ENCODE measurements around the gene SFXN2. TPM values are rescaled to one million over a fixed set of nuclear protein-coding genes. Genes with fewer than 3 reads are reported as not detected.
"Not testable (repeated sequence)": the region's sequence is repeated elsewhere in the genome, so short reads cannot be mapped to it uniquely, and the experiment has no call there.

Gene SFXN2
- total and polyA plus RNA-seq, 4 donors, result 6.9 to 14.6 (median 8.9) TPM

DNA sequence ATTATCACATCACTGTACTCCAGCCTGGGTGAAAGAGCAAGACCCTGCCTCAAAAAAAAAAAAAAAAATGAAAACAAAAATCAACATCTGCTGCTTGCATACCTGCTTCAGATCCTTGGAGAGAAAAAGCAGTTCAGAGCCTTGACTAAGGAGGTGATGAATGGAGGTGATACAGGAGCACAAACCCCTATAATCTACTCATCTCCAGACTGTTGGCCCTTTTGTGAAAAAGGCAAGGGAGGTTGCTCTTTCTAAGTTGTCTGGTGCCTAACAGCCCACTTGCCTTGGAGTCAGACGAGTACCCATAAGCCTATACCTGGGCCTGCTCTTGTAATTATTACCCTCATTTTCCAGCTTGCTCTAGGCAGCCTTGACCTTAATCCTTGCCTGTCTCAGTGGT is 1.4 kb downstream of the SFXN2 start:
- H3K4me3 ChIP-seq (ENCODE audit: low read depth, low read length), result no peak overlapping the region
- H3K4me1 ChIP-seq (ENCODE audit: control insufficient read depth, insufficient read depth, low read length), result peaks cover 23% of the 10 kb centered on the region
- 89% methylated on average over 1 of the region's 1 CpG for WGBS (ENCODE audit: insufficient coverage)
- DNase-seq (ENCODE audit: low read depth in 4 of 6, low spot score in 6 of 6), result no peak
- H3K9me3 ChIP-seq (ENCODE audit: control insufficient read depth, insufficient read depth, low read length), result no peaks in the 10 kb centered on the region
- no peaks in the 10 kb centered on the region for H3K27me3 ChIP-seq (ENCODE audit: control insufficient read depth, insufficient read depth, low read length)
- no peak overlapping the region for H3K27ac ChIP-seq (ENCODE audit: low read depth, low read length)
- peaks cover 6% of the 10 kb centered on the region for H3K36me3 ChIP-seq (ENCODE audit: control insufficient read depth, insufficient read depth, low read length)

- WGBS (ENCODE audit: insufficient coverage), result 84% methylated on average over 7 of the region's 18 CpGs
Observed at GRCh38 chr10:102716900-102717565, 2.6 kb downstream of the SFXN2 start.

GRCh38 chr10:102718220-102718619 is 3.8 kb downstream of the SFXN2 start:
- Histone ChIP-seq H3K36me3 (ENCODE audit: control insufficient read depth, insufficient read depth, low read length) (peaks cover 9% of the 10 kb centered on the region), H3K27me3 (ENCODE audit: control insufficient read depth, insufficient read depth, low read length) (no peaks in the 10 kb centered on the region), H3K4me1 (ENCODE audit: control insufficient read depth, insufficient read depth, low read length) (peaks cover 25% of the 10 kb centered on the region), H3K27ac (ENCODE audit: low read depth, low read length) (peak overlapping the region; percentile 73), H3K4me3 (ENCODE audit: low read depth, low read length) (no peak overlapping the region), H3K9me3 (ENCODE audit: control insufficient read depth, insufficient read depth, low read length) (no peaks in the 10 kb centered on the region)
- WGBS (ENCODE audit: insufficient coverage), result 21% methylated on average over 3 of the region's 3 CpGs
- peak in 4 of 6 donors; percentile 20 to 72 (median 52) for DNase-seq (ENCODE audit: low read depth in 4 of 6, low spot score in 6 of 6)

More at GRCh38 chr10:102716900-102717565, 2.6 kb downstream of the SFXN2 start:
- DNase-seq (ENCODE audit: low read depth in 4 of 6, low spot score in 6 of 6); H3K36me3 ChIP-seq (ENCODE audit: control insufficient read depth, insufficient read depth, low read length); H3K4me3 ChIP-seq (ENCODE audit: low read depth, low read length); H3K27ac ChIP-seq (ENCODE audit: low read depth, low read length); H3K9me3 ChIP-seq (ENCODE audit: control insufficient read depth, insufficient read depth, low read length); H3K27me3 ChIP-seq (ENCODE audit: control insufficient read depth, insufficient read depth, low read length): not testable (repeated sequence)
- peaks cover 25% of the 10 kb centered on the region for H3K4me1 ChIP-seq (ENCODE audit: control insufficient read depth, insufficient read depth, low read length)

DNA sequence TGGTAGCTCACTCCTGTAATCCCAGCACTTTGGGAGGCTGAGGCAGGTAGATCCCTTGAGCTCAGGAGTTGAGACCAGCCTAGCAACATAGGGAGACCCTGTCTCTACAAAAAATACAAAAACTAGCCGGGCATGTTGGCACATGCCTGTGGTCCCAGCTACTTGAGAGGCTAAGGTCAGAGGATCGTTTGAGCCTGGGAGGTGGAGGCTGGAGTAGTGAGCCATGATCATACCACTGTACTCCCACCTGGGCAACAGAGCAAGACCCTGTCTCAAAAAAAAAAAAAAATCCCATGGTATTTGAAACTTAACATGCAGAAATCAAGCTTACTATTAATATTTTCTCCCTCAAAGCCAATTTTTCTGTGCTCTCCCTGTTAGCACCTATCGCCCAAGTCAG is 5.9 kb downstream of the SFXN2 start:
- Histone ChIP-seq H3K4me3 (ENCODE audit: low read depth, low read length) (no peak overlapping the region), H3K27ac (ENCODE audit: low read depth, low read length) (no peak overlapping the region), H3K36me3 (ENCODE audit: control insufficient read depth, insufficient read depth, low read length) (peaks cover 10% of the 10 kb centered on the region), H3K9me3 (ENCODE audit: control insufficient read depth, insufficient read depth, low read length) (no peaks in the 10 kb centered on the region), H3K4me1 (ENCODE audit: control insufficient read depth, insufficient read depth, low read length) (peaks cover 17% of the 10 kb centered on the region), H3K27me3 (ENCODE audit: control insufficient read depth, insufficient read depth, low read length) (no peaks in the 10 kb centered on the region)
- no CpG with 5 or more reads among the region's 3 CpGs for WGBS (ENCODE audit: insufficient coverage)
- no peak for DNase-seq (ENCODE audit: low read depth in 4 of 6, low spot score in 6 of 6)

DNA sequence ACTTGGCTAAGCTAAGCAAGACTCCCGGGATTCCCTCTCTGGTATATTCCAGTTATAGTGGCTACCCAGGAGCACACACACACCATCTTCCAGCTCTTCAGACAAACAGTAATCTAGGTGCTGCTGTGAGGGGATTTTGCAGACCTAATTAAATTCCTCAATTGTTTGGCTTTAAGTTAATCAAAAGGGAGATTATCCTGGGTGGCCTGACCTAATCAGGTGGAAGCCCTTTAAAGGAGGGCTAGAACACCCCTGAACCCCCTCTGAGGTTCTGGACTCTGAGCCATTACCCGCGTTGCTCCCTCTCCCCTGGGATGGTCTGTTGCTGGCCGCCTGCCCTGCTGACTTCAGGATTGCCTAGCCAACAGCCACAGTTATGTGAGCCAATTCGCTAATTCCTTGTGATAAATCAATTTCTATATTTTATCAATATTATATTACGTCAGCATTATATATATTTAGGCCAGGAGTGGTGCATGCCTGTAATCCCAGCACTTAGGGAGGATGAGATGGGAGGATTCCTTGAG is 6.4 kb downstream of the SFXN2 start:
- DNase-seq (ENCODE audit: low read depth in 4 of 6, low spot score in 6 of 6), result no peak
- Histone ChIP-seq H3K27me3 (ENCODE audit: control insufficient read depth, insufficient read depth, low read length) (no peaks in the 10 kb centered on the region), H3K36me3 (ENCODE audit: control insufficient read depth, insufficient read depth, low read length) (peaks cover 11% of the 10 kb centered on the region), H3K4me3 (ENCODE audit: low read depth, low read length) (no peak overlapping the region), H3K9me3 (ENCODE audit: control insufficient read depth, insufficient read depth, low read length) (no peaks in the 10 kb centered on the region), H3K4me1 (ENCODE audit: control insufficient read depth, insufficient read depth, low read length) (peaks cover 12% of the 10 kb centered on the region), H3K27ac (ENCODE audit: low read depth, low read length) (no peak overlapping the region)
- no CpG with 5 or more reads among the region's 6 CpGs for WGBS (ENCODE audit: insufficient coverage)

DNA sequence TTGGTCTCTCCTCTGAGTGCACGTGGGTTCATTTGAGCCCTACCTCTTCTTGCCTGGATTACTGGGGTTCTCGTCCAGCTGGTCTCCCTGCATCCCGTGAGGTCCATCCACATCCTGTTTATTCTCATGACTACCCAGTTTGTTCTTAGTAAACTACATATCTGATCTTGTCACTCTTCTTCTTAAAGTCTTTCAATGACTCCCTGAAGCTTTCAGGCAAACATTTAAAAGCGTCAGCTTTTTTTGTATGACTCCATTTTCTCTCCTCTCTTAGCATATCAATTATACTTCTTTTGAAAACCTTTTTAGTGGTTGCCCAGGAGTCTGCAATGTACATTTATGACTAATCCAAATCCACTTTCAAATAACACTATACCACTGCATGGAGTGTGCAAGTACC is 7.5 kb downstream of the SFXN2 start:
- peaks cover 12% of the 10 kb centered on the region for H3K4me1 ChIP-seq (ENCODE audit: control insufficient read depth, insufficient read depth, low read length)
- no peak overlapping the region for H3K4me3 ChIP-seq (ENCODE audit: low read depth, low read length)
- no peaks in the 10 kb centered on the region for H3K9me3 ChIP-seq (ENCODE audit: control insufficient read depth, insufficient read depth, low read length)
- WGBS (ENCODE audit: insufficient coverage), result 75% methylated on average over 3 of the region's 4 CpGs
- H3K27ac ChIP-seq (ENCODE audit: low read depth, low read length), result no peak overlapping the region
- DNase-seq (ENCODE audit: low read depth in 4 of 6, low spot score in 6 of 6), result no peak
- H3K36me3 ChIP-seq (ENCODE audit: control insufficient read depth, insufficient read depth, low read length), result peaks cover 21% of the 10 kb centered on the region
- no peaks in the 10 kb centered on the region for H3K27me3 ChIP-seq (ENCODE audit: control insufficient read depth, insufficient read depth, low read length)

GRCh38 chr10:102723989-102724388 is 9.6 kb downstream of the SFXN2 start:
- 90% methylated on average over 1 of the region's 4 CpGs for WGBS (ENCODE audit: insufficient coverage)
- H3K4me1 ChIP-seq (ENCODE audit: control insufficient read depth, insufficient read depth, low read length), result peaks cover 5% of the 10 kb centered on the region
- no peak overlapping the region for H3K27ac ChIP-seq (ENCODE audit: low read depth, low read length)
- no peak overlapping the region for H3K4me3 ChIP-seq (ENCODE audit: low read depth, low read length)
- no peaks in the 10 kb centered on the region for H3K27me3 ChIP-seq (ENCODE audit: control insufficient read depth, insufficient read depth, low read length)
- no peaks in the 10 kb centered on the region for H3K9me3 ChIP-seq (ENCODE audit: control insufficient read depth, insufficient read depth, low read length)
- no peak for DNase-seq (ENCODE audit: low read depth in 4 of 6, low spot score in 6 of 6)
- H3K36me3 ChIP-seq (ENCODE audit: control insufficient read depth, insufficient read depth, low read length), result peaks cover 32% of the 10 kb centered on the region

DNA sequence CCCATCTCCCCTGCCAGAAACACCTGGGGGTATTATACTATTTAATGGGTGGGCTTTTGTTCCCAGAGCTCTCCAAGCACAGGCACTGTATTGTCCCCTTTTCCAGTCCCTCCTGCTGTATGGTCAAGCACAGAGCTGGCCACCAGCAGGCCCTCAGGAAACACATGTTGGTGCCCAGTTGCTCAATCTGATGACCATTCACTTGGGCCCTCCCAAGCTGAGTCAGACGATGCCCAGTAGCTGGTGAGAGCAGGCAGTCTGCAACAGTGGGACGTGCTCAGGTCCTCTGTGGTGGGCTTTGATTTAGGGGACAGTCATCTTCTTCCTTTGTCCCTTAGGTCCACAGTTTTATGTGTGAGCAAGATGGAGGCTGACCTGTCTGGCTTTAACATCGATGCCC is 11.8 kb downstream of the SFXN2 start:
- H3K4me1 ChIP-seq (ENCODE audit: control insufficient read depth, insufficient read depth, low read length), result peaks cover 12% of the 10 kb centered on the region
- WGBS (ENCODE audit: insufficient coverage), result 58% methylated on average over 3 of the region's 3 CpGs
- peaks cover 45% of the 10 kb centered on the region for H3K36me3 ChIP-seq (ENCODE audit: control insufficient read depth, insufficient read depth, low read length)
- no peaks in the 10 kb centered on the region for H3K9me3 ChIP-seq (ENCODE audit: control insufficient read depth, insufficient read depth, low read length)
- no peak for DNase-seq (ENCODE audit: low read depth in 4 of 6, low spot score in 6 of 6)
- no peak overlapping the region for H3K27ac ChIP-seq (ENCODE audit: low read depth, low read length)
- no peaks in the 10 kb centered on the region for H3K27me3 ChIP-seq (ENCODE audit: control insufficient read depth, insufficient read depth, low read length)
- no peak overlapping the region for H3K4me3 ChIP-seq (ENCODE audit: low read depth, low read length)

GRCh38 chr10:102727037-102727818 is 12.8 kb downstream of the SFXN2 start:
- Histone ChIP-seq H3K9me3 (ENCODE audit: control insufficient read depth, insufficient read depth, low read length) (no peaks in the 10 kb centered on the region), H3K4me1 (ENCODE audit: control insufficient read depth, insufficient read depth, low read length) (peaks cover 15% of the 10 kb centered on the region), H3K4me3 (ENCODE audit: low read depth, low read length) (no peak overlapping the region), H3K27me3 (ENCODE audit: control insufficient read depth, insufficient read depth, low read length) (no peaks in the 10 kb centered on the region), H3K27ac (ENCODE audit: low read depth, low read length) (no peak overlapping the region), H3K36me3 (ENCODE audit: control insufficient read depth, insufficient read depth, low read length) (peaks cover 54% of the 10 kb centered on the region)
- DNase-seq (ENCODE audit: low read depth in 4 of 6, low spot score in 6 of 6), result no peak
- 96% methylated on average over 8 of the region's 13 CpGs for WGBS (ENCODE audit: insufficient coverage)
